ENCODE results near the gene CFHR2.
"Not testable (repeated sequence)": the region's sequence is repeated elsewhere in the genome, so short reads cannot be mapped to it uniquely, and the experiment has no call there.

Gene CFHR2

GRCh38 chr1:196943568-196943967 lies at the start of gene CFHR2:
Gene CFHR2, plus strand, starts transcription at chr1:196943738. Its CDS starts 143 bp downstream, at chr1:196943881.
- not testable (repeated sequence) for H3K9me3 Mint-ChIP-seq; H3K27me3 Mint-ChIP-seq; DNase-seq; H3K36me3 Mint-ChIP-seq (ENCODE audit: low read depth); H3K27ac Mint-ChIP-seq; H3K4me1 Mint-ChIP-seq (ENCODE audit: low read depth); H3K4me3 Mint-ChIP-seq

- no peaks in the 10 kb centered on the region for H3K36me3 Mint-ChIP-seq (ENCODE audit: low read depth)
- H3K27me3 Mint-ChIP-seq, result peaks cover 29% of the 10 kb centered on the region
- no peaks in the 10 kb centered on the region for H3K9me3 Mint-ChIP-seq
- H3K27ac Mint-ChIP-seq, result no peak overlapping the region
- no peak overlapping the region for H3K4me3 Mint-ChIP-seq
- H3K4me1 Mint-ChIP-seq (ENCODE audit: low read depth), result no peaks in the 10 kb centered on the region
- DNase-seq, result no peak
These were observed 47.2 kb upstream of the CFHR2 start for GRCh38 chr1:196896355-196896754.

- DNase-seq, result no peak
- H3K36me3 Mint-ChIP-seq (ENCODE audit: low read depth), result no peaks in the 10 kb centered on the region
- H3K9me3 Mint-ChIP-seq, result no peaks in the 10 kb centered on the region
- no peak overlapping the region for H3K4me3 Mint-ChIP-seq
- no peaks in the 10 kb centered on the region for H3K4me1 Mint-ChIP-seq (ENCODE audit: low read depth)
- peaks cover 29% of the 10 kb centered on the region for H3K27me3 Mint-ChIP-seq
- no peak overlapping the region for H3K27ac Mint-ChIP-seq
These were observed 46.2 kb upstream of the CFHR2 start for GRCh38 chr1:196897158-196897828.

- no peaks in the 10 kb centered on the region for H3K4me1 Mint-ChIP-seq (ENCODE audit: low read depth)
These were observed 41.2 kb upstream of the CFHR2 start for GRCh38 chr1:196902344-196902743.

GRCh38 chr1:196910215-196910614 lies 33.3 kb upstream of the CFHR2 start:
- DNase-seq, result no peak
- Mint-ChIP-seq H3K4me1 (ENCODE audit: low read depth) (no peaks in the 10 kb centered on the region), H3K27me3 (no peaks in the 10 kb centered on the region), H3K27ac (no peak overlapping the region), H3K4me3 (no peak overlapping the region), H3K36me3 (ENCODE audit: low read depth) (no peaks in the 10 kb centered on the region), H3K9me3 (no peaks in the 10 kb centered on the region)

More at GRCh38 chr1:196902344-196902743, 41.2 kb upstream of the CFHR2 start:
- Mint-ChIP-seq H3K36me3 (ENCODE audit: low read depth) (no peaks in the 10 kb centered on the region), H3K4me3 (no peak overlapping the region), H3K27me3 (peaks cover 17% of the 10 kb centered on the region), H3K27ac (no peak overlapping the region), H3K9me3 (no peaks in the 10 kb centered on the region)
- DNase-seq, result no peak

- not testable (repeated sequence) for DNase-seq; H3K4me3 Mint-ChIP-seq; H3K27ac Mint-ChIP-seq; H3K9me3 Mint-ChIP-seq; H3K36me3 Mint-ChIP-seq (ENCODE audit: low read depth); H3K27me3 Mint-ChIP-seq; H3K4me1 Mint-ChIP-seq (ENCODE audit: low read depth)
These were observed 31.3 kb upstream of the CFHR2 start for GRCh38 chr1:196912283-196912682.

GRCh38 chr1:196926839-196927238 lies 16.7 kb upstream of the CFHR2 start:
- H3K4me1 Mint-ChIP-seq (ENCODE audit: low read depth); DNase-seq; H3K27ac Mint-ChIP-seq; H3K36me3 Mint-ChIP-seq (ENCODE audit: low read depth); H3K9me3 Mint-ChIP-seq; H3K27me3 Mint-ChIP-seq; H3K4me3 Mint-ChIP-seq: not testable (repeated sequence)

GRCh38 chr1:196932853-196933252 lies 10.7 kb upstream of the CFHR2 start:
- H3K9me3 Mint-ChIP-seq; DNase-seq; H3K27me3 Mint-ChIP-seq; H3K36me3 Mint-ChIP-seq (ENCODE audit: low read depth); H3K4me1 Mint-ChIP-seq (ENCODE audit: low read depth); H3K4me3 Mint-ChIP-seq; H3K27ac Mint-ChIP-seq: not testable (repeated sequence)

GRCh38 chr1:196933531-196934189 lies 9.9 kb upstream of the CFHR2 start:
- H3K4me3 Mint-ChIP-seq, result no peak overlapping the region
- no peak for DNase-seq
- no peaks in the 10 kb centered on the region for H3K27me3 Mint-ChIP-seq
- no peaks in the 10 kb centered on the region for H3K36me3 Mint-ChIP-seq (ENCODE audit: low read depth)
- no peaks in the 10 kb centered on the region for H3K4me1 Mint-ChIP-seq (ENCODE audit: low read depth)
- no peak overlapping the region for H3K27ac Mint-ChIP-seq
- H3K9me3 Mint-ChIP-seq, result no peaks in the 10 kb centered on the region

- not testable (repeated sequence) for H3K36me3 Mint-ChIP-seq (ENCODE audit: low read depth); DNase-seq; H3K9me3 Mint-ChIP-seq; H3K27ac Mint-ChIP-seq; H3K27me3 Mint-ChIP-seq; H3K4me3 Mint-ChIP-seq; H3K4me1 Mint-ChIP-seq (ENCODE audit: low read depth)
These were observed 2.1 kb upstream of the CFHR2 start for GRCh38 chr1:196941474-196941873.

GRCh38 chr1:196951711-196952394 lies 8.3 kb downstream of the CFHR2 start:
- no peak overlapping the region for H3K27ac Mint-ChIP-seq
- H3K36me3 Mint-ChIP-seq (ENCODE audit: low read depth), result no peaks in the 10 kb centered on the region
- H3K9me3 Mint-ChIP-seq, result no peaks in the 10 kb centered on the region
- no peak for DNase-seq
- no peaks in the 10 kb centered on the region for H3K4me1 Mint-ChIP-seq (ENCODE audit: low read depth)
- H3K4me3 Mint-ChIP-seq, result no peak overlapping the region
- H3K27me3 Mint-ChIP-seq, result no peaks in the 10 kb centered on the region

GRCh38 chr1:196954778-196955177 lies 11.2 kb downstream of the CFHR2 start:
- Mint-ChIP-seq H3K36me3 (ENCODE audit: low read depth) (no peaks in the 10 kb centered on the region), H3K27me3 (no peaks in the 10 kb centered on the region), H3K27ac (no peak overlapping the region), H3K9me3 (no peaks in the 10 kb centered on the region), H3K4me1 (ENCODE audit: low read depth) (no peaks in the 10 kb centered on the region), H3K4me3 (no peak overlapping the region)
- DNase-seq, result no peak

GRCh38 chr1:196955926-196956325 lies 12.4 kb downstream of the CFHR2 start:
- H3K36me3 Mint-ChIP-seq (ENCODE audit: low read depth), result no peaks in the 10 kb centered on the region
- no peaks in the 10 kb centered on the region for H3K4me1 Mint-ChIP-seq (ENCODE audit: low read depth)
- no peaks in the 10 kb centered on the region for H3K9me3 Mint-ChIP-seq
- no peak overlapping the region for H3K27ac Mint-ChIP-seq
- H3K27me3 Mint-ChIP-seq, result no peaks in the 10 kb centered on the region
- no peak overlapping the region for H3K4me3 Mint-ChIP-seq
- no peak for DNase-seq

GRCh38 chr1:196960854-196961253 lies 17.3 kb downstream of the CFHR2 start:
- H3K36me3 Mint-ChIP-seq (ENCODE audit: low read depth), result no peaks in the 10 kb centered on the region
- no peaks in the 10 kb centered on the region for H3K4me1 Mint-ChIP-seq (ENCODE audit: low read depth)
- no peaks in the 10 kb centered on the region for H3K27me3 Mint-ChIP-seq
- H3K27ac Mint-ChIP-seq, result no peak overlapping the region
- no peak overlapping the region for H3K4me3 Mint-ChIP-seq
- no peaks in the 10 kb centered on the region for H3K9me3 Mint-ChIP-seq
- no peak for DNase-seq

GRCh38 chr1:196970182-196970581 lies 26.6 kb downstream of the CFHR2 start:
- H3K4me1 Mint-ChIP-seq (ENCODE audit: low read depth), result no peaks in the 10 kb centered on the region
- no peak overlapping the region for H3K4me3 Mint-ChIP-seq
- no peaks in the 10 kb centered on the region for H3K36me3 Mint-ChIP-seq (ENCODE audit: low read depth)
- no peak for DNase-seq
- H3K27me3 Mint-ChIP-seq, result no peaks in the 10 kb centered on the region
- H3K9me3 Mint-ChIP-seq, result no peaks in the 10 kb centered on the region
- no peak overlapping the region for H3K27ac Mint-ChIP-seq

All from activated T-cell treated with anti-CD3 and anti-CD28 coated beads, Interleukin-2, amount 50 U/mL, for 24 hours (primary cell).